Lung (tissue), 12 donors: ENCODE measurements around the gene STXBP6. TPM values are rescaled to one million over a fixed set of nuclear protein-coding genes. Genes with fewer than 3 reads are reported as not detected.

Experiments used
- ATAC-seq: fragments of 200-7000 bp; cut with Tn5 transposase; one replicate; pipeline ENCODE4 v1.9.1; 2020; ENCODE audit warnings: moderate number of reproducible peaks; ENCODE audit not compliant: insufficient read depth, low FRiP score
- DNase-seq, 3 donors: peaks; one replicate each; pipeline ENCODE4 v3.0.0-alpha.2; 2013 to 2017
- H3K27ac ChIP-seq, 2 donors: one replicate each; pipeline ENCODE4 v1.5.1; 2013; ENCODE audit warnings: mild to moderate bottlenecking in 2 of 2, moderate library complexity in 2 of 2, control low read depth in 1 of 2, inconsistent platforms in 1 of 2, low read depth in 1 of 2, low read length in 1 of 2
- H3K27me3 ChIP-seq, 3 donors: one replicate each; pipeline ENCODE4 v1.5.1; 2013; ENCODE audit warnings: low read length in 2 of 3; ENCODE audit not compliant: control insufficient read depth in 3 of 3, insufficient read depth in 3 of 3
- H3K36me3 ChIP-seq, 4 donors: one replicate each; pipeline ENCODE4 v1.5.1; 2013; ENCODE audit warnings: low read length in 4 of 4, mild to moderate bottlenecking in 1 of 4, moderate library complexity in 1 of 4; ENCODE audit not compliant: control insufficient read depth in 4 of 4, insufficient read depth in 4 of 4
- H3K4me1 ChIP-seq, 5 donors: one replicate each; pipeline ENCODE4 v1.5.1; 2013; ENCODE audit warnings: low read length in 5 of 5, mild to moderate bottlenecking in 2 of 5, moderate library complexity in 1 of 5; ENCODE audit not compliant: control insufficient read depth in 5 of 5, insufficient read depth in 5 of 5
- H3K4me3 ChIP-seq: one replicate; pipeline ENCODE4 v1.5.1; 2013; ENCODE audit warnings: mild to moderate bottlenecking, control low read depth, moderate library complexity
- H3K9ac ChIP-seq, 2 donors: one replicate each; pipeline ENCODE4 v1.5.1; 2013; ENCODE audit warnings: low read length in 2 of 2, control low read depth in 1 of 2; ENCODE audit not compliant: insufficient read depth in 1 of 2
- H3K9me3 ChIP-seq, 4 donors: one replicate each; pipeline ENCODE4 v1.5.1; 2013; ENCODE audit warnings: low read length in 3 of 4, mild to moderate bottlenecking in 1 of 4, moderate library complexity in 1 of 4; ENCODE audit not compliant: control insufficient read depth in 4 of 4, insufficient read depth in 3 of 4
- CTCF ChIP-seq: IDR thresholded peaks from 2 replicates; pipeline ENCODE4 v1.5.1; 2012; ENCODE audit warnings: mild to moderate bottlenecking; ENCODE audit errors: control extremely low read depth, extremely low read depth
- WGBS, 2 donors: extraction: QIAGEN DNeasy Blood & Tissue Kit; methylation state at CpG; one replicate each; pipeline ENCODE4 v1.1.7; 2013; 5-methylcytosine and 5-hydroxymethylcytosine counted together
- polyA plus RNA-seq, 2 donors: library from polyadenylated mRNA; stranded (reverse); fragments of 200-250 nt; gene quantifications; one replicate each; pipeline ENCODE4 v1.2.1, GENCODE V29; 2013
- total RNA-seq, 2 donors: library from RNA; depleted of rRNA in 1 of 2; stranded (reverse); fragments of >200 nt in 1 of 2; gene quantifications; one replicate each; pipeline ENCODE4 v1.2.1, GENCODE V29; 2014 to 2021
- donor health status: control.
- donor health status: control.
- donor health status: Bipolar disorder and iron deficiency.
- donor health status: healthy.
- donor health status: DM: yes; HTN: yes; CAD: no.

STXBP6 gene
- total and polyA plus RNA-seq, 4 donors: 9.3 to 42.5 (median 10.5) TPM

GRCh38 chr14:24990773-24991172 lies 59.2 kb downstream of the STXBP6 start:
- Histone ChIP-seq H3K4me1 (peaks cover 1 to 14% (median 5%) of the 10 kb centered on the region in 5 donors), H3K27me3 (no peaks in the 10 kb centered on the region), H3K27ac (no peak overlapping the region), H3K9me3 (peaks cover 0 to 1% (median 0%) of the 10 kb centered on the region in 4 donors), H3K9ac (no peak overlapping the region), H3K4me3 (no peak overlapping the region), H3K36me3 (peaks cover 0 to 18% (median 4%) of the 10 kb centered on the region in 4 donors)
- TF ChIP-seq CTCF: no peak
- DNase-seq: no peak
- no peak for ATAC-seq

- H3K27me3 ChIP-seq: no peaks in the 10 kb centered on the region
- H3K4me3 ChIP-seq: no peak overlapping the region
- peaks cover 0 to 1% (median 0%) of the 10 kb centered on the region in 4 donors for H3K9me3 ChIP-seq
- peaks cover 7 to 21% (median 8%) of the 10 kb centered on the region in 5 donors for H3K4me1 ChIP-seq
- 77 to 87% methylated on average over 8 of the region's 8 CpGs for WGBS, 2 donors
- H3K9ac ChIP-seq: no peak overlapping the region
- H3K36me3 ChIP-seq: peaks cover 0 to 18% (median 4%) of the 10 kb centered on the region in 4 donors
- H3K27ac ChIP-seq: no peak overlapping the region
- no peak for ATAC-seq
- no peak for DNase-seq
- no peak for TF ChIP-seq CTCF
Measured at GRCh38 chr14:24990050-24990449, 59.9 kb downstream of the STXBP6 start.

DNA sequence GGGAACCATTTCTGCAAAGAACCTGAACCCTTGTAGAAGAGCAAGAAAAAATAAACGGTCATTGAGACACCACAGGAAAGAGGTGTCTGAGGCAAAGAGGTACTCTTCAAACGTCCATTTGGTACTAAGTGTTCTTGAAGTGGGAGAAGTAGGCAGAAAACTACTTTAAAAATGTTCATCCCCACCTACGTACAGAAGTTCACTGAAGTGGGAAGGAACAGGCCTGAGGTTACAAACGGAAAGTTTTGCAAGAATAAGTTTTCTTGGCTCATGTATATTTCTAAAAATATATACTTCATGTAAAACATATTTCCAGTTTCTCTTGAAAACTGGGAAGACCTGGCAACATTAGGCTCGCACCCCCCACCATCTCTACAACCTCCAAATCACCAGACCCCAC lies 61.2 kb downstream of the STXBP6 start:
- DNase-seq (no peak), ATAC-seq (no peak)
- H3K4me3 ChIP-seq: no peak overlapping the region
- H3K27me3 ChIP-seq: no peaks in the 10 kb centered on the region
- peaks cover 0 to 18% (median 6%) of the 10 kb centered on the region in 4 donors for H3K36me3 ChIP-seq
- no peak overlapping the region for H3K27ac ChIP-seq
- 29 to 37% methylated on average over 5 of the region's 5 CpGs for WGBS, 2 donors
- TF ChIP-seq CTCF: no peak
- no peak overlapping the region for H3K9ac ChIP-seq
- H3K9me3 ChIP-seq: peaks cover 0 to 1% (median 0%) of the 10 kb centered on the region in 4 donors
- H3K4me1 ChIP-seq: peaks cover 8 to 22% (median 9%) of the 10 kb centered on the region in 5 donors
